ENCODE data around the gene HMBS.

DNA sequence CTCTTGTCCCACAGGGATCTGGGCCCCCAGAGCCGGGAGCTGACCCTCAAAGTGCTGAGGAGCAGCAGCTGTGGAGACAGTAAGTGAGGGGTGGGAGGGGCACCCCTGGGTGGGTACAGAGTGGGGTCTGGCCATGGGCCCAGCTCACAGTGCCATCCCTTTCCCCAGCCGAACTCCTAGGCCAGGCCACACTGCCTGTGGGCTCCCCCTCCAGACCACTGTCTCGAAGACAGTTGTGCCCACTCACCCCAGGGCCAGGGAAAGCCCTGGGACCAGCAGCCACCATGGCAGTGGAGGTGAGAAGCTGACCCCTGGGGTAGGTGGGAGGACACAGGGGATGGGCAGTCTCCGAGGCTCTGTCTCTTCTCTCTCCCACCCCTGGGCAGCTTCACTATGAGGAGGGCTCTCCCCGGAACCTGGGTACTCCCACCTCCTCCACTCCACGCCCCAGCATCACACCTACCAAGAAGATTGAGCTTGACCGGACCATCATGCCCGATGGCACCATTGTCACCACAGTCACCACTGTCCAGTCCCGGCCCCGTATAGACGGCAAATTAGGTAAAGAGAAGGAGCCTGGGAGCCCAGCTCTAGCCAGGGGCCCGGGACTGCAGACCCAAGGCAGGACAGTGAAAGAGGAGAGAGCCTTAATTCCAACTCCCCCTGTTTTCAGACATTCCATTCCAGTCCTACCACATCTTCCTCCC lies 27.8 kb downstream of the HMBS start:
- TF ChIP-seq, protein P1, sequence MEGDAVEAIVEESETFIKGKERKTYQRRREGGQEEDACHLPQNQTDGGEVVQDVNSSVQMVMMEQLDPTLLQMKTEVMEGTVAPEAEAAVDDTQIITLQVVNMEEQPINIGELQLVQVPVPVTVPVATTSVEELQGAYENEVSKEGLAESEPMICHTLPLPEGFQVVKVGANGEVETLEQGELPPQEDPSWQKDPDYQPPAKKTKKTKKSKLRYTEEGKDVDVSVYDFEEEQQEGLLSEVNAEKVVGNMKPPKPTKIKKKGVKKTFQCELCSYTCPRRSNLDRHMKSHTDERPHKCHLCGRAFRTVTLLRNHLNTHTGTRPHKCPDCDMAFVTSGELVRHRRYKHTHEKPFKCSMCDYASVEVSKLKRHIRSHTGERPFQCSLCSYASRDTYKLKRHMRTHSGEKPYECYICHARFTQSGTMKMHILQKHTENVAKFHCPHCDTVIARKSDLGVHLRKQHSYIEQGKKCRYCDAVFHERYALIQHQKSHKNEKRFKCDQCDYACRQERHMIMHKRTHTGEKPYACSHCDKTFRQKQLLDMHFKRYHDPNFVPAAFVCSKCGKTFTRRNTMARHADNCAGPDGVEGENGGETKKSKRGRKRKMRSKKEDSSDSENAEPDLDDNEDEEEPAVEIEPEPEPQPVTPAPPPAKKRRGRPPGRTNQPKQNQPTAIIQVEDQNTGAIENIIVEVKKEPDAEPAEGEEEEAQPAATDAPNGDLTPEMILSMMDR (IDR thresholded peaks at IDR 0.05; ENCODE audit: insufficient read depth, low read length, poor library complexity, severe bottlenecking) = no peak
- TF ChIP-seq EZH2phosphoT487 (conservative IDR thresholded peaks at IDR 0.05; ENCODE audit: low read length) = no peak
